ENCODE measurements around the gene LSM6.

DNA sequence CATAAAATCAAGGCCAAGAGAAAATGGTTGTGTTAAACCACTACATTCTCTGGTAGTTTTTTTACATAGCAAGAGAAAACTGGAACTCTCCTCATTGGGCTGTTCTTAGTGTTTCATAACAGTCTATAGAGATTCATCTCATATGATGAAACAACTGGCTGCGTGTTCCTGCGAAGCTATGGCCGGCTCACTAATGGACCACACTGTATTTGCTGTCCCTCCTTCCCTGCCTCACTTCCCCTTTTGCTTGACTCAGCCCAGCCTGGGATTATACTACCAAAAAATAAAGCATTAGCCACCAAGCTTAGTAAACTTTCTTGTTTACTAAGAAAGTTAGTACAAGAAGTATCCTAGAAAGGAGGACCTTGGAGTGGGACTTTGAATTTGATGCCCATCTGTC, 31.6 kb upstream of the LSM6 start:
- TF ChIP-seq CTCF (IDR thresholded peaks at IDR 0.05), result no peak
- no peak for TF ChIP-seq POLR2A (IDR thresholded peaks at IDR 0.05)
